H9 (cell line): ENCODE measurements around the gene HESX1. TPM values are rescaled to one million over a fixed set of nuclear protein-coding genes. Genes with fewer than 3 reads are reported as not detected.
A peak's percentile ranks its signal among the peaks of the same experiment; 100 is the strongest.

Source experiments
- DNase-seq: peaks from one replicate; pipeline ENCODE4 v3.0.0-alpha.2; 2017
- H2AFZ ChIP-seq: one replicate; pipeline ENCODE4 v1.6.1; 2013; ENCODE audit warnings: mild to moderate bottlenecking, low read length, control low read depth, moderate library complexity
- H2AK5ac ChIP-seq: 2 replicates; pipeline ENCODE4 v1.6.1; 2013; ENCODE audit warnings: low read length, control low read depth, mixed read lengths; ENCODE audit not compliant: insufficient read length
- H2BK120ac ChIP-seq: one replicate; pipeline ENCODE4 v1.6.1; 2013; ENCODE audit warnings: low read depth, mild to moderate bottlenecking, low read length, control low read depth, inconsistent platforms; ENCODE audit not compliant: poor library complexity, severe bottlenecking
- H2BK12ac ChIP-seq: 2 replicates; pipeline ENCODE4 v1.6.1; 2013; ENCODE audit warnings: low read length, control low read depth, mixed read lengths, low read depth; ENCODE audit not compliant: insufficient read length
- H2BK15ac ChIP-seq: 2 replicates; pipeline ENCODE4 v1.6.1; 2013; ENCODE audit warnings: low read depth, low read length, control low read depth
- H2BK20ac ChIP-seq: one replicate; pipeline ENCODE4 v1.6.1; 2013; ENCODE audit warnings: low read depth, mild to moderate bottlenecking, low read length, control low read depth, inconsistent platforms; ENCODE audit not compliant: poor library complexity, severe bottlenecking
- H2BK5ac ChIP-seq: 2 replicates; pipeline ENCODE4 v1.6.1; 2013; ENCODE audit warnings: low read length, control low read depth, mixed read lengths; ENCODE audit not compliant: insufficient read length
- H3K14ac ChIP-seq: 2 replicates; pipeline ENCODE4 v1.6.1; 2013; ENCODE audit warnings: low read length, control low read depth; ENCODE audit not compliant: insufficient read depth
- H3K18ac ChIP-seq: 2 replicates; pipeline ENCODE4 v1.6.1; 2013; ENCODE audit warnings: low read depth, mild to moderate bottlenecking, mixed read lengths, low read length, control low read depth; ENCODE audit not compliant: insufficient read length
- H3K23ac ChIP-seq: 2 replicates; pipeline ENCODE4 v1.6.1; 2013; ENCODE audit warnings: low read length, control low read depth, mixed read lengths, low read depth; ENCODE audit not compliant: insufficient read length
- H3K23me2 ChIP-seq: 2 replicates; pipeline ENCODE4 v1.6.1; 2013; ENCODE audit warnings: low read depth, mild to moderate bottlenecking, mixed read lengths, low read length, control low read depth; ENCODE audit not compliant: insufficient read length, poor library complexity, severe bottlenecking
- H3K27ac ChIP-seq: 2 replicates; pipeline ENCODE4 v1.5.1; 2013; ENCODE audit warnings: low read length, control low read depth, mixed read lengths, low read depth; ENCODE audit not compliant: insufficient read length
- H3K27me3 ChIP-seq: 2 replicates; pipeline ENCODE4 v1.6.1; 2013; ENCODE audit warnings: low read length, control low read depth, inconsistent platforms; ENCODE audit not compliant: insufficient read depth
- H3K4ac ChIP-seq: 2 replicates; pipeline ENCODE4 v1.6.1; 2013; ENCODE audit warnings: low read depth, mild to moderate bottlenecking, control low read depth, inconsistent platforms, low read length, moderate library complexity
- H3K4me1 ChIP-seq: 2 replicates; pipeline ENCODE4 v1.6.1; 2013; ENCODE audit warnings: low read length, control low read depth, inconsistent platforms; ENCODE audit not compliant: insufficient read depth
- H3K4me2 ChIP-seq: 2 replicates; pipeline ENCODE4 v1.6.1; 2013; ENCODE audit warnings: low read length, control low read depth, mixed read lengths; ENCODE audit not compliant: insufficient read length, insufficient read depth
- H3K56ac ChIP-seq: 2 replicates; pipeline ENCODE4 v1.6.1; 2013; ENCODE audit warnings: low read depth, mild to moderate bottlenecking, mixed read lengths, low read length, control low read depth; ENCODE audit not compliant: insufficient read length
- H3K79me1 ChIP-seq: 2 replicates; pipeline ENCODE4 v1.6.1; 2013; ENCODE audit warnings: low read depth, mild to moderate bottlenecking, moderate library complexity, low read length, control low read depth, inconsistent platforms; ENCODE audit not compliant: insufficient read depth, poor library complexity, severe bottlenecking
- H3K79me2 ChIP-seq: 2 replicates; pipeline ENCODE4 v1.6.1; 2013; ENCODE audit warnings: low read length, control low read depth, inconsistent platforms; ENCODE audit not compliant: insufficient read depth
- H3K9ac ChIP-seq: 2 replicates; pipeline ENCODE4 v1.6.1; 2013; ENCODE audit warnings: low read length, control low read depth, mixed read lengths; ENCODE audit not compliant: insufficient read length; ENCODE audit errors: extremely low read depth
- H3K9me3 ChIP-seq: one replicate; pipeline ENCODE4 v1.6.1; 2013; ENCODE audit warnings: low read depth, low read length, inconsistent platforms; ENCODE audit not compliant: control insufficient read depth
- H3T11ph ChIP-seq: one replicate; pipeline ENCODE4 v1.6.1; 2013; ENCODE audit warnings: mild to moderate bottlenecking, low read length, control low read depth, inconsistent platforms
- H4K20me1 ChIP-seq: one replicate; pipeline ENCODE4 v1.6.1; 2013; ENCODE audit not compliant: control insufficient read depth, insufficient read length, insufficient read depth
- H4K5ac ChIP-seq: 2 replicates; pipeline ENCODE4 v1.6.1; 2013; ENCODE audit warnings: low read depth, mild to moderate bottlenecking, mixed read lengths, low read length, control low read depth; ENCODE audit not compliant: insufficient read length
- H4K8ac ChIP-seq: replicated peaks from 2 replicates; pipeline ENCODE4 v1.6.1; 2013; ENCODE audit warnings: low read length, control low read depth, mixed read lengths, low read depth; ENCODE audit not compliant: insufficient read length
- H4K91ac ChIP-seq: 2 replicates; pipeline ENCODE4 v1.6.1; 2013; ENCODE audit warnings: low read depth, mild to moderate bottlenecking, moderate library complexity, mixed read lengths, low read length, control low read depth; ENCODE audit not compliant: insufficient read length
- H3K27ac Mint-ChIP-seq, 3 experiments: 2 replicates in 2 of 3; 3 replicates in 1 of 3; pipeline ENCODE4 v1.8.0; 2020 to 2021; ENCODE audit warnings: mixed read lengths in 3 of 3, mild to moderate bottlenecking in 1 of 3, moderate library complexity in 1 of 3
- H3K27me3 Mint-ChIP-seq: 2 replicates; pipeline ENCODE4 v1.8.0; 2021; ENCODE audit warnings: low read depth, mild to moderate bottlenecking, moderate library complexity, mixed read lengths
- H3K36me3 Mint-ChIP-seq, 3 experiments: 2 replicates in 2 of 3; 3 replicates in 1 of 3; pipeline ENCODE4 v1.8.0; 2020 to 2021; ENCODE audit warnings: low read depth in 3 of 3, mixed read lengths in 3 of 3; ENCODE audit not compliant: insufficient read depth in 1 of 3
- H3K4me1 Mint-ChIP-seq, 2 experiments: 2 replicates each; pipeline ENCODE4 v1.8.0; 2020; ENCODE audit warnings: mixed read lengths in 2 of 2
- H3K4me3 Mint-ChIP-seq, 2 experiments: 2 replicates in 1 of 2; 3 replicates in 1 of 2; pipeline ENCODE4 v1.8.0; 2020 to 2021; ENCODE audit warnings: mild to moderate bottlenecking in 2 of 2, mixed read lengths in 2 of 2, moderate library complexity in 1 of 2
- H3K9me3 Mint-ChIP-seq, 2 experiments: 2 replicates in 1 of 2; 3 replicates in 1 of 2; pipeline ENCODE4 v1.8.0; 2020; ENCODE audit warnings: mild to moderate bottlenecking in 2 of 2, mixed read lengths in 2 of 2, moderate library complexity in 1 of 2
- CTCF ChIP-seq: fragments of 200-600 bp; sonication (generic); conservative IDR thresholded peaks from 3 replicates; pipeline ENCODE4 v1.8.0; 2021; ENCODE audit warnings: antibody characterized with exemption, mild to moderate bottlenecking
- WGBS: extraction: QIAGEN DNeasy Blood & Tissue Kit; methylation state at CpG from one replicate; pipeline ENCODE4 v1.1.7; 2013; ENCODE audit warnings: missing lambda C conversion rate, low lambda C conversion rate, mixed read lengths; ENCODE audit not compliant: insufficient read length; ENCODE audit errors: extremely low coverage; 5-methylcytosine and 5-hydroxymethylcytosine counted together
- total RNA-seq: library from RNA; stranded (reverse); gene quantifications from 2 replicates; pipeline ENCODE4 v1.2.1, GENCODE V29; 2021

Gene HESX1
- total RNA-seq, 1 experiment from 2014 or later, result 28.4 TPM

DNA sequence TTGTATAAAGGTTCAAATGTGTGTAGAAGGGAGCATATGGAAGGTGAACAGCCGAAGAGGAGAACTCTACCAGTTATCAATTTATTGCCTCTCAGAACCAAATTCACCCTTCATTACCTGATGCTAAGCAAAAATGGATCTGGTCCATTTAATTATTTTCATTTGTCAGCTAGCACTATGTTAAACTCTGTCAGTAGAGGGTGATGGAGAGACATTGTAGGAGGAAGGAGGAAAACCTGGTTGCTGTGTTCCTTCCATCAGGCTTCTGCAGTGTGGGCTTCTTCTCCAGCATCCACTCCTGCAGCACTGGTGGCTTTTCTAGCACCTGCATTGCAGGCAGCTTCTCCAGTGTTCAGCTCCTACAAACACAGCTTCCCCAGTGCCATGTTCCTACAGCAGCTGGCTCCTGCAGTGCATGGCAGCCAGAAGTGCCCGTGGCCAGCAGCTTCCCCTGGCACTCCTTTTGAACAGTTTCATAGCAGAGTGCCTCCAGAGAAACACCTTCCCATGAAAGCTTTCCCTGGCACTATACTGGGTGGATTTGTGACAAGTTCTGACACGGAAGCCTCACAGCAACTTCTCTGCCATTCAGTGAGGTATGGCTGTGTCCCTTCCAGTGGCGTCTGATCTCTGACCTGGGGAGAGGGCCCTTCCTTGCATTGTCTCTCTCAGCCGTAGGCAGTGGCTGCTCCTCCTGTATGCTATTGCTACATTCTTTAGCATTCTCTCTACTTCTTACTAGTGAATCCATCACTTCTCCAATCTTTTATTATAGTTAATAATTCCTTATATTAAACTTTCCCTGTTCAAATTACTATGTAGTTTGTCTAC, 20.0 kb downstream of the HESX1 start:
- no peak overlapping the region for H3K4me3 Mint-ChIP-seq
- no peak for DNase-seq

More for the DNA sequence above, 20.0 kb downstream of the HESX1 start:
- Mint-ChIP-seq H3K27ac (no peak overlapping the region), H3K36me3 (peaks cover 0 to 2% (median 0%) of the 10 kb centered on the region in 3 experiments; a peak in 3 of 7 replicates), H3K9me3 (peaks cover 3 to 6% of the 10 kb centered on the region in 2 experiments; a peak in 2 of 5 replicates), H3K4me1 (peaks cover 8% of the 10 kb centered on the region in 2 experiments), H3K27me3 (peaks cover 1% of the 10 kb centered on the region; the same call in 1 of the 2 replicates)
- Histone ChIP-seq H4K8ac (no peak overlapping the region), H3K4me1 (no peaks in the 10 kb centered on the region), H4K91ac (no peak overlapping the region), H2AFZ (no peak overlapping the region), H3K79me1 (no peaks in the 10 kb centered on the region), H3K27me3 (no peaks in the 10 kb centered on the region), H2AK5ac (no peak overlapping the region), H3K56ac (no peak overlapping the region), H3K4me2 (no peak overlapping the region), H3K27ac (no peak overlapping the region), H4K5ac (no peak overlapping the region), H3K14ac (no peak overlapping the region), H2BK120ac (no peak overlapping the region), H3T11ph (no peak overlapping the region), H2BK15ac (no peak overlapping the region), H3K9me3 (no peaks in the 10 kb centered on the region), H3K18ac (no peak overlapping the region), H3K79me2 (no peaks in the 10 kb centered on the region), H2BK5ac (no peak overlapping the region), H3K9ac (no peak overlapping the region), H4K20me1 (no peaks in the 10 kb centered on the region), H3K23me2 (no peaks in the 10 kb centered on the region), H2BK12ac (no peak overlapping the region), H2BK20ac (no peak overlapping the region), H3K4ac (no peak overlapping the region), H3K23ac (no peak overlapping the region)
- WGBS, result no CpG with 5 or more reads among the region's 5 CpGs
- peak; percentile 72 for TF ChIP-seq CTCF
